NT2/D1 (cell line): ENCODE results near the gene WNT2B.

Experiments used
- DNase-seq: peaks from one replicate; pipeline ENCODE4 v3.0.0-alpha.2; 2011; ENCODE audit warnings: low read depth, low spot score
- H3K27me3 ChIP-seq: 2 replicates; pipeline ENCODE4 v1.6.0; 2011; ENCODE audit warnings: mild to moderate bottlenecking; ENCODE audit not compliant: insufficient read length, insufficient read depth
- H3K36me3 ChIP-seq: 2 replicates; pipeline ENCODE4 v1.6.1; 2011; ENCODE audit warnings: mild to moderate bottlenecking, low read length, mixed read lengths; ENCODE audit not compliant: insufficient read depth, insufficient read length
- H3K4me1 ChIP-seq: 2 replicates; pipeline ENCODE4 v1.5.1; 2011; ENCODE audit not compliant: insufficient read depth, insufficient read length
- H3K4me3 ChIP-seq: 2 replicates; pipeline ENCODE4 v1.5.1; 2011; ENCODE audit warnings: low read depth; ENCODE audit not compliant: insufficient read length
- H3K9ac ChIP-seq: 2 replicates; pipeline ENCODE4 v1.6.0; 2011; ENCODE audit warnings: low read depth; ENCODE audit not compliant: insufficient read length
- H3K9me3 ChIP-seq: 2 replicates; pipeline ENCODE4 v1.5.1; 2011; ENCODE audit warnings: mild to moderate bottlenecking, low read length; ENCODE audit not compliant: insufficient read depth
- SUZ12 ChIP-seq: IDR thresholded peaks from 2 replicates; pipeline ENCODE4 v1.6.1; 2011; ENCODE audit not compliant: insufficient read length, insufficient read depth; ENCODE audit errors: extremely low read depth
- YY1 ChIP-seq: IDR thresholded peaks from 2 replicates; pipeline ENCODE4 v1.6.1; 2011; ENCODE audit not compliant: insufficient read length, insufficient read depth
- ZNF274 ChIP-seq: IDR thresholded peaks from 2 replicates; pipeline ENCODE4 v1.6.1; 2011; ENCODE audit warnings: mild to moderate bottlenecking, low read depth, low read length

WNT2B gene

GRCh38 chr1:112528076-112528475 lies 19.3 kb downstream of the WNT2B start:
- Histone ChIP-seq H3K36me3 (peaks cover 13% of the 10 kb centered on the region), H3K4me1 (peaks cover 10% of the 10 kb centered on the region), H3K9me3 (no peaks in the 10 kb centered on the region; the same call in 1 of the 2 replicates), H3K4me3 (no peak overlapping the region), H3K9ac (no peak overlapping the region), H3K27me3 (no peaks in the 10 kb centered on the region)
- DNase-seq, result no peak
- TF ChIP-seq YY1 (no peak), SUZ12 (no peak), ZNF274 (no peak)

- peaks cover 8% of the 10 kb centered on the region for H3K4me1 ChIP-seq
- H3K27me3 ChIP-seq, result no peaks in the 10 kb centered on the region
- TF ChIP-seq YY1 (no peak), ZNF274 (no peak), SUZ12 (no peak)
- peaks cover 13% of the 10 kb centered on the region for H3K36me3 ChIP-seq
- no peak overlapping the region for H3K9ac ChIP-seq
- no peak for DNase-seq
- H3K9me3 ChIP-seq, result no peaks in the 10 kb centered on the region; the same call in 1 of the 2 replicates
- no peak overlapping the region for H3K4me3 ChIP-seq
Measured at GRCh38 chr1:112529301-112529700, 20.5 kb downstream of the WNT2B start.

- no peaks in the 10 kb centered on the region; the same call in 1 of the 2 replicates for H3K9me3 ChIP-seq
- no peaks in the 10 kb centered on the region for H3K4me1 ChIP-seq
- H3K9ac ChIP-seq, result no peak overlapping the region
- H3K36me3 ChIP-seq, result peaks cover 4% of the 10 kb centered on the region
- no peaks in the 10 kb centered on the region for H3K27me3 ChIP-seq
- DNase-seq, result no peak
- TF ChIP-seq ZNF274 (no peak), SUZ12 (no peak), YY1 (no peak)
- no peak overlapping the region for H3K4me3 ChIP-seq
Measured at GRCh38 chr1:112530832-112531231, 22.1 kb downstream of the WNT2B start.

- Histone ChIP-seq H3K9ac (no peak overlapping the region), H3K27me3 (no peaks in the 10 kb centered on the region)
Measured at GRCh38 chr1:112532064-112532463, 23.3 kb downstream of the WNT2B start.

GRCh38 chr1:112533029-112533428 lies 24.3 kb downstream of the WNT2B start:
- TF ChIP-seq YY1 (no peak), SUZ12 (no peak), ZNF274 (no peak)
- no peak for DNase-seq
- Histone ChIP-seq H3K9ac (no peak overlapping the region), H3K9me3 (no peaks in the 10 kb centered on the region), H3K4me3 (no peak overlapping the region), H3K4me1 (no peaks in the 10 kb centered on the region), H3K36me3 (peaks cover 3% of the 10 kb centered on the region), H3K27me3 (no peaks in the 10 kb centered on the region)

More at GRCh38 chr1:112532064-112532463, 23.3 kb downstream of the WNT2B start:
- no peak for DNase-seq
- Histone ChIP-seq H3K36me3 (no peaks in the 10 kb centered on the region), H3K4me1 (no peaks in the 10 kb centered on the region), H3K9me3 (no peaks in the 10 kb centered on the region; the same call in 1 of the 2 replicates), H3K4me3 (no peak overlapping the region)
- TF ChIP-seq ZNF274, result no peak
- no peak for TF ChIP-seq YY1
- no peak for TF ChIP-seq SUZ12

GRCh38 chr1:112536561-112536960 lies 27.8 kb downstream of the WNT2B start:
- H3K4me1 ChIP-seq, result no peaks in the 10 kb centered on the region
- H3K4me3 ChIP-seq, result no peak overlapping the region
- no peaks in the 10 kb centered on the region for H3K27me3 ChIP-seq
- TF ChIP-seq SUZ12, result no peak
- TF ChIP-seq ZNF274, result no peak
- TF ChIP-seq YY1, result no peak
- H3K9ac ChIP-seq, result no peak overlapping the region
- no peak for DNase-seq
- peaks cover 16% of the 10 kb centered on the region for H3K36me3 ChIP-seq
- H3K9me3 ChIP-seq, result no peaks in the 10 kb centered on the region

GRCh38 chr1:112537456-112537855 lies 28.7 kb downstream of the WNT2B start:
- H3K36me3 ChIP-seq, result peaks cover 22% of the 10 kb centered on the region
- TF ChIP-seq ZNF274 (no peak), SUZ12 (no peak), YY1 (no peak)
- no peaks in the 10 kb centered on the region for H3K27me3 ChIP-seq
- no peak overlapping the region for H3K4me3 ChIP-seq
- H3K9me3 ChIP-seq, result no peaks in the 10 kb centered on the region
- H3K9ac ChIP-seq, result no peak overlapping the region
- DNase-seq, result no peak
- no peaks in the 10 kb centered on the region for H3K4me1 ChIP-seq

GRCh38 chr1:112538883-112539282 lies 30.1 kb downstream of the WNT2B start:
- peaks cover 22% of the 10 kb centered on the region for H3K36me3 ChIP-seq
- no peak for DNase-seq
- no peaks in the 10 kb centered on the region for H3K27me3 ChIP-seq
- TF ChIP-seq ZNF274 (no peak), SUZ12 (no peak), YY1 (no peak)
- no peak overlapping the region for H3K9ac ChIP-seq
- no peaks in the 10 kb centered on the region for H3K4me1 ChIP-seq
- H3K4me3 ChIP-seq, result no peak overlapping the region
- no peaks in the 10 kb centered on the region for H3K9me3 ChIP-seq
